ENCODE results near the gene CCDC3. TPM values are rescaled to one million over a fixed set of nuclear protein-coding genes. Genes with fewer than 3 reads are reported as not detected.

Gene CCDC3
- total and polyA plus RNA-seq, 2 of the 8 experiments (the other 6 are each of a cell fraction or from before 2014, with no cell fraction given) = 3.4 to 3.7 TPM

GRCh38 chr10:12974078-12974477, 27.4 kb downstream of the CCDC3 start:
- Histone ChIP-seq H3K79me2 (ENCODE audit: control insufficient read depth in 1 of 2, insufficient read depth in 2 of 2, low read length in 2 of 2) (no peaks in the 10 kb centered on the region), H3K18ac (ENCODE audit: extremely low read depth, low read length) (no peak overlapping the region), H2AK5ac (ENCODE audit: low read depth, low read length) (no peak overlapping the region), H4K5ac (ENCODE audit: insufficient read length, low read depth, low read length) (no peak overlapping the region), H2BK12ac (ENCODE audit: low read depth, low read length) (no peak overlapping the region), H3K23ac (ENCODE audit: insufficient read length) (no peak overlapping the region), H3K4ac (replicated peaks; ENCODE audit: insufficient read length, low read depth, low read length) (no peak overlapping the region), H3K79me1 (ENCODE audit: low read depth, low read length) (no peaks in the 10 kb centered on the region), H2BK15ac (ENCODE audit: low read length) (no peak overlapping the region), H3K36me3 (ENCODE audit: control insufficient read depth in 2 of 4, insufficient read depth in 4 of 4, low read length in 3 of 4) (no peaks in the 10 kb centered on the region), H3K27ac (ENCODE audit: low read depth, low read length) (no peak overlapping the region), H3K23me2 (ENCODE audit: low read depth, low read length) (no peaks in the 10 kb centered on the region), H4K20me1 (replicated peaks in 1 of 2; ENCODE audit: control insufficient read depth in 1 of 2, insufficient read depth in 2 of 2, low read length in 2 of 2) (no peaks in the 10 kb centered on the region), H3K4me1 (replicated peaks in 1 of 4; ENCODE audit: control insufficient read depth in 3 of 4, insufficient read depth in 4 of 4, low read length in 3 of 4) (0 out of 7 replicates have a peak, but pooled peaks cover 0 to 2% (median 0%) of the 10 kb centered on the region in 4 experiments), H3K14ac (ENCODE audit: insufficient read length) (no peak overlapping the region), H2AFZ (ENCODE audit: low read length) (no peak overlapping the region), H3K9ac (replicated peaks in 1 of 4; ENCODE audit: extremely low read depth in 1 of 4, low read depth in 3 of 4, low read length in 3 of 4) (no peak overlapping the region), H2BK120ac (replicated peaks; ENCODE audit: low read depth, low read length) (no peak overlapping the region), H2BK5ac (ENCODE audit: low read depth, low read length) (no peak overlapping the region), H3K56ac (replicated peaks; ENCODE audit: insufficient read length, low read depth, low read length) (no peak overlapping the region), H4K91ac (replicated peaks; ENCODE audit: insufficient read length, low read length) (no peak overlapping the region), H3K4me3 (ENCODE audit: extremely low read depth in 1 of 4, insufficient read depth in 2 of 4, low read depth in 3 of 4, low read length in 4 of 4) (no peak overlapping the region), H3K9me3 (ENCODE audit: insufficient read depth in 2 of 2, low read depth in 1 of 2, low read length in 1 of 2) (no peaks in the 10 kb centered on the region), H4K8ac (ENCODE audit: extremely low read depth, insufficient read depth, low read length) (no peak overlapping the region), H3K27me3 (replicated peaks in 1 of 4; ENCODE audit: control insufficient read depth in 3 of 4, extremely low read depth in 1 of 4, insufficient read depth in 3 of 4, low read length in 3 of 4) (no peaks in the 10 kb centered on the region), H3K4me2 (ENCODE audit: insufficient read depth in 1 of 2, low read depth in 2 of 2, low read length in 2 of 2) (no peak overlapping the region), H2BK20ac (ENCODE audit: low read length) (no peak overlapping the region)
- ChIA-PET POLR2A (ENCODE audit: partially characterized antibody) (no interaction called here), CTCF (ENCODE audit: partially characterized antibody) (no interaction called here)
- DNase-seq (ENCODE audit: low read depth in 1 of 2, low spot score in 2 of 2) (no peak), FAIRE-seq (no peak)
- TF ChIP-seq HDAC2 (IDR thresholded peaks at IDR 0.05; ENCODE audit: borderline replicate concordance in 1 of 2, low read depth in 2 of 2, low read length in 2 of 2) (no peak), SP1 (IDR thresholded peaks at IDR 0.05; ENCODE audit: low read depth, low read length) (no peak)
- 95% methylated on average over 9 of the region's 9 CpGs; no CpG with 5 or more reads in 1 of the 2 experiments for WGBS, 2 experiments (ENCODE audit: extremely low coverage in 1 of 2, insufficient coverage in 1 of 2, insufficient read length in 1 of 2, insufficient replicate concordance in 2 of 2, low coverage in 1 of 2, low lambda C conversion rate in 2 of 2, missing lambda C conversion rate in 1 of 2)

All from H1 (cell line).